Skin epidermis (tissue), 12 donors: Measurements from ENCODE around the gene OSBPL6.
A peak's percentile ranks its signal among the peaks of the same experiment; 100 is the strongest.
"Not testable (repeated sequence)": the region's sequence is repeated elsewhere in the genome, so short reads cannot be mapped to it uniquely, and the experiment has no call there.

Experiments
- H3K27ac ChIP-seq, 21 experiments: fragments of 200-600 bp; sonication (generic) in 11 of 21; one replicate each; pipeline ENCODE4 v1.5.0; 2020; ENCODE audit warnings: mild to moderate bottlenecking in 3 of 21, inconsistent platforms in 2 of 21, moderate library complexity in 2 of 21
- H3K4me3 ChIP-seq, 7 experiments: fragments of 200-600 bp; sonication (generic) in 2 of 7; one replicate each; pipeline ENCODE4 v1.5.0; 2020; ENCODE audit warnings: inconsistent platforms in 2 of 7, mild to moderate bottlenecking in 2 of 7, moderate library complexity in 1 of 7

OSBPL6 gene

DNA sequence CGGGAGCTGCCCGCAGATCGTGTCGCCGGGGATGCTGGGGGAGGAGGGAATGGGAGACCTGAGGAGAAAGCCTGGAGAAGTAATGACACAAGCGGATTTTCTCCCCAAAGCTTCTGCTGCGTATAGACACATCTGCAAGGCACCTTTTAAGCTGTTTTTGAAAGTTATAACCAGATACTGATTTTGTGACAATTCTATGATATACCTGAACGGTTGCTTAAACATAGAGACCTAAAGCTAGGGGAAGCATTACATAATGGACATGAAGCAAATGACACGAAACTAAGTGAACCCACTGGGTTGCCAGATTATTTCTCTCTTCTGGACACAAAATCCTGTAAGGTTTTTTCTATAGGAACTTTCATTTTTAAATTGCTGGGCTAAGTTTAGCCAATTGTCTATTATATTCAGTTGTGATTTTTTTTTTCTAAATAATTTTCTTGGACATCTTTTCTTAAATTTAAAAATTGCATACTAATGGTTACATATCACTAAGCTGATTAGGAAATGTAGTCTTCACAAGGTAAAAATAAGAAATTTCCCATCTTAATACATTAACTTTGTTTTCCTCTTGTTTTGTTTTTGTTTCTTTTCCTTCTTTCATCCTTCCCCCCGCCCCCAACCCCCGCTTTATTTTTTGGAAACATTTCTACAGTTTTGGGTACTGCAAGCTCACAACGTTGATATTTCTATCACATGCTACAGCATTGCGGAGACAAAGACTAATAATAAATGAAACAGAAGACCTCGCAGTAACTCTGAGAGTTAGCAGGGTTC is 1.3 kb downstream of the OSBPL6 start:
- H3K27ac ChIP-seq, result peak overlapping the region in 8 of 21 experiments; percentile 5 to 93 (median 83)

DNA sequence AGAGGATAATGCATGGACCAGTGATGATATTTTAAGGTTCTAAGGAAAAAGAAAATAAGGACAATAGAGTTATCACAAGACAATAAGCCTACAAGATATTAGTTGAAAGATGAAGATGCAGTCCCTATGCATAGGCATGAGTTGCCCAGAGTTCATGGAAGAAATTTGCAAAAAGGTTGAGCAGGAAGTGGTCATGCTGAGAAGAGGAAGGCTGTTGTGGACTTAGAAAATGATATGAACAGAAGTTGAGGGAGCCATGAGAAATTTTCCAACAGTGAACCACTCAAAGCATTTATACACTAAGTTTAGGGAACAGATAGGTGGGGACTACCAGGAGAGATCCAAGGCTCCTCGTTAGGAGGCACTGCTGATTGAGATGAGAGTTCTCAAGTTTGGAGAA is 3.5 kb downstream of the OSBPL6 start:
- Histone ChIP-seq H3K4me3 (no peak overlapping the region), H3K27ac (no peak overlapping the region)

More for the DNA sequence above, 1.3 kb downstream of the OSBPL6 start:
- H3K4me3 ChIP-seq, result peak overlapping the region; percentile 67 to 90 (median 78)

DNA sequence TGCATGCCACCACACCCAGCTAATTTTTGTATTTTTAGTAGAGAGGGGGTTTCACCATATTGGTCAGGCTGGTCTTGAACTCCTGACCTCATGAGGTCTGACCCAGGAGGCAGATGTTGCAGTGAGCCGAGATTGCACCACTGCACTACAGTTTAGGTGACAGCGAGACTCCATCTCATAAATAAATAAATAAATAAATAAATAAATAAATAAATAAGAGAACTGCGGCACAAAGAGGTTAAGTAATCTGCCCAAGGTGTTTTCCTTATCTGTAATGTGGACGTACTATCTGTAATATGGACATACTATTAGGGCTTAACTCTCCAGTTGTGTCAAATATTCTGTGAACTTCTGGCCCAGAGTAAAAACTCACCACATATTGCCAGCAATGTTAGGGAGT is 4.1 kb downstream of the OSBPL6 start:
- H3K27ac ChIP-seq, H3K4me3 ChIP-seq: not testable (repeated sequence)

DNA sequence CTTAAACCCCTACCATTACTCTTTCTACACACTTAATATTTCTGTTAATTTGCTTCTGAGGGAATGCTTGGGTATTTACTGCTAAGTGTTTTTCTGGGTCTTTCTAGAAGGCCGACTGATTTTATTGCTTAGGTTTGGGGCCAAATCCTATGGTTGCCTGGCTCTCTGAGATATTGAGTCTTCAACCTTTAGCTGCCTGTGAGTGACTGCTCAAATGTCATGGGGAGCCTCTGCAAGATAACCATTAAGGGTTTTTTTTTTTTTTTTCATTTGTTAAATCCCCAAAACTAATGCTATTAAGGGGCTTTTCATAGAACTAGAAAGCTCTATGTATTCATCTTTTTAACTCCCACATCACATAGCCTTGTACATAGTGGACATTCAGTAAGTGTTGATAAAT is 5.0 kb downstream of the OSBPL6 start:
- Histone ChIP-seq H3K4me3 (no peak overlapping the region), H3K27ac (no peak overlapping the region)

DNA sequence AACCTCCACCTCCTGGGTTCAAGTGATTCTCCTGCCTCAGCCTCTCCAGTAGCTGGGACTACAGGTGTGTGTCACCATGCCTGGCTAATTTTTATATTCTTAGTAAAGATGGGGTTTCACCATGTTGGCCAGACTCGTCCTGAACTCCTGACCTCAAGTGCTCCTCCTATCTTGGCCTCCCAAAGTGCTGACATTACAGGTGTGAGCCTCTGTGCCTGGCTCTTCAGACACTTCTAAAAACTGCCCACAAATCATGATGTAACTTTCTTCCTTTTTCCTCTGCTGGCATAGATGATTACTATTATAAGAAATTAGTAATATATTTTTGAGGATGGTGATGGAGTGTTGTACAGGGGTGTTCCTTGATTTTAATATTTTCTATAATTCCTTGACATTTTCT is 6.0 kb downstream of the OSBPL6 start:
- H3K4me3 ChIP-seq, result no peak overlapping the region
- H3K27ac ChIP-seq, result no peak overlapping the region

DNA sequence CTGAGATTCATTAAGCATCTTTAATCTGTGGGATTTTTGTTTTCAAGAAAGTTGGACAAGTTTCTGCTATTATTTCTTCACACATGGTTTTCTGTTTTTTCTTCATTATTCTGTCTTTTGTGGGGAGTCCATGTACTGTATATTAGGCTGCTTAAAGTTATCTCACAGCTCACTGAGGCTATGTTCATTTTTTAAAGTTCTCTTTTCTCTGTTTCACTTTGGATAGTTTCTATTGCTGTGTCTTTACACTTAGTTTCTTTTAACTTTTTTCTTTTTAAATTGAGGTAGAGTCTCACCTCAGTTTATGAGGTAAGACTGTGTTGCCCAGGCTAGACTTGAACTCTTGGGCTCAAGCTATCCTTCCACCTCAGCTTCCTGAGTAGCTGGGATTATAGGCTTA is 8.6 kb downstream of the OSBPL6 start:
- H3K4me3 ChIP-seq, result no peak overlapping the region

DNA sequence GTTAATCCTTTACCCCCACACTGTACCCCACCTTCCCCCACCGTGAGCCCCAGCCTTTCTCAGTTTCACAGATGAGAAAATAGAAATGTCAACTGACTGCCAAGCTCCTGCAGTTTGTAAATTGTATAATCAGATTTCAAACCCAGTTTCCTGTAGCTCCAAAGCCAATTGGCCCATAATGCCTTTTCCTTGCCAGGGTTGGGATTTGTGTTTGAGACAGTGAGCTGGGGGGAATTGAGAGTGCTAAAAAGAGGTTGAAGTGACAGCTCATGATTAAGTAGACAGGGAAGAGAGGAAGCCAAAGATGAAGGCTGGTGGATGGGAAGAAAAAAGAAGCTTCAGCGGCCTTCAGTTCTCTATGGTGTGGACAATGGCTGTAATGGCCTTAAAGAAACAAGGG is 10.7 kb downstream of the OSBPL6 start:
- no peak overlapping the region for H3K27ac ChIP-seq
- H3K4me3 ChIP-seq, result no peak overlapping the region

More for the DNA sequence above, 8.6 kb downstream of the OSBPL6 start:
- no peak overlapping the region for H3K27ac ChIP-seq

DNA sequence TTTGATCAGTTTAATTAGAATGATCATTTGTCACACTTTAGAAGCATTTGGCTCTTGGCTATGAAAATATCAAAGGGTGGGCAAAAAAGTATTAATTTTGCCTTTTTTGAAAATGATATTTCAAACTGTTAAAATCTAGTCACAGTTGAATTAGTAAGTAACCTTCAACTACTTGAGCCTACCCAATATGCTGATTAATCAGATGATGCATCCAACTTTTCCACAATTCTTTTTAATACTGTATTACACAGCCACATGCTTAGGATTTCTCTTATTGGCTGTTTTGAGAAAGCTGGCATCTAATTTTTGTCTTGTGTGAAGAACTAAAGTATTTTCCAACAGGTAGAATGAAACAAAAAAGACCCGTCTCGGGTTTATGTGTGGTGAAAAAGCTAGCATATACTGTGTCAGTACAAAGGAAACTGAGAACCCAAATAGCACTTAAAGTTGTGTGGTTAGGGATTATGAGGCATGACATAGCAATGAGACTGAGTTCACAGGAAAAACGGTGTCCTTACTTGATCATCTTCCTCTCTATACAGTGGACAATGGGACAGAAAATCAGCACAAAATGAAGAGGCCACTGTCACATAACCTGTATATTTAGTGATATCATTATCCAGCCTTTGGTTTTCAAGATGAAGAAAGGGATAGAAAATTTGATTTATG is 11.7 kb downstream of the OSBPL6 start:
- Histone ChIP-seq H3K4me3 (no peak overlapping the region), H3K27ac (no peak overlapping the region)

DNA sequence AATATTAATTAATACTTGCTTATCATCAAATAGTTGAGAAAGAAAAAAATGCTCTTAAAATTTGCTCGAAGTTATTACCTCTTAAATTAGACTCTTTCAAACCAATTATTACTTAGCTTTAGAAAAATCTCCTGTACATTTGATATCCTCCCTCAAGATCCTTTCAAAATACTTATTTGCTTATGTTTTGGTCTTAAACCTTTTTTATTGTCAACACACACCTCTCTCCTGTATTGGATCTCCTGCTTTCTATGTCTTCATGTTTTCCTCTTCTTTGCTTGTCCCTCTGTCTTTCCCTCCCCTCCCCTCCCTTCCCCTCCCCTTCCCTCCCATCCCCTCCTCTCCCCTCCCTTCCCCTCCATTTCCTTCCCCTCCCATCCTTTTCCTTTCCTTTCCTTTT is 14.0 kb downstream of the OSBPL6 start:
- Histone ChIP-seq H3K27ac (no peak overlapping the region), H3K4me3 (no peak overlapping the region)

DNA sequence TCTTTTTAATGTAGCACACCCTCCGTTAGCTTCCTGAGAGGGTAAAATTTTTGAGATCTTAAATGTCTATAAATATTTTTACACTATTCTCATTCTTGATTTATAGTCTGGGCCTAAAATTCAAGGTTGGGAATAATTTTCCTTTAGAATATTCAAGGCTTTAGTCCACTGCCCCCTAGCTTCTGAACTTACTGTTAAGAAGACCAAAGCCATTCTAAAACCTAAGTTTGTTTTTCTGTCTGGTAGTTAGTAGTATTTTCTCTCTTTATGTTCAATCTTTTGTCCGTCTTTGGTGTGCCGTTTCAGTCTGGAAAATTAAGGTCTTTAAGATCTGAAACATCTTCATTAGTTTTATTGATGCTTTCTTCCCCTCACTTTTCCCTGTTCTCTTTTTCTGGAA is 14.5 kb downstream of the OSBPL6 start:
- no peak overlapping the region for H3K4me3 ChIP-seq
- H3K27ac ChIP-seq, result no peak overlapping the region

DNA sequence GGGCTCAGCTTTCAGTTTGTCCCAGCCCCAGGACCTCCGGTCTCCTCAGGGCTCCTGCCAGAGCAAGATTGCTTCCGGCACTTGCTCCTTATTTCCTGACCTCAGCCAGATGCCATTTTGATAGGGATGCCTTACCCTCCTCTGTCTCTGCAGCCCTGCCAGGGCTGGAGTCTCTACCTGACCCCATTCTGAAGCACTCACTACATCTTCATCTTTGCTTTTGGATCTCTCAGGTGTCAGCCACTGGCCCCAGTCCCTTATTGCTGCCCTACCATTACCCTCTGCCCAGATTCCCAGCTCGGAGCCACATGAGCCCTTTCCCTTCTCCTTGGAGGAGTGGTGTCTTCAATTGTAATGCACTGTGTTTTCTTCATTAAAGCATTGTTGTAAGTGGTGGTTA is 17.1 kb downstream of the OSBPL6 start:
- Histone ChIP-seq H3K4me3 (no peak overlapping the region), H3K27ac (no peak overlapping the region)

DNA sequence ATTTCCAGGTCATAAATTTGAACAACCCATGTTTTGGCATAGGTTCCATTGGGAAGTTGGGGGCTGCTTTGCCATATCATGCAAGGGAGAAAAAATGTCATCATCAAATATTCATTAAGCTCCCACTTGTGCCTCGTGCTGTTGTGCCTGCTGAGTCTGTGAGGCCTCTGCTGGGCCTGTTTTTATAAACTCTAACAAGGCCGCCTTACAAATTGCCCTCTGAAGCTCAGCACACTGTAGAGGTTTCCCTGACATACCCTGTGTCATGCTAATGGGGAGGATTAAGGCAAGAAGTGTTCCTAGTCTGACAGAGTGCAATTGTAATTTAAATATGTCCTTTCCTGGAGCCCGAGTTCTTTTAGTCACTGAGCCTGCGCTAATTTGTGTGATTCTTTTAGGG is 17.6 kb downstream of the OSBPL6 start:
- Histone ChIP-seq H3K27ac (no peak overlapping the region), H3K4me3 (no peak overlapping the region)

DNA sequence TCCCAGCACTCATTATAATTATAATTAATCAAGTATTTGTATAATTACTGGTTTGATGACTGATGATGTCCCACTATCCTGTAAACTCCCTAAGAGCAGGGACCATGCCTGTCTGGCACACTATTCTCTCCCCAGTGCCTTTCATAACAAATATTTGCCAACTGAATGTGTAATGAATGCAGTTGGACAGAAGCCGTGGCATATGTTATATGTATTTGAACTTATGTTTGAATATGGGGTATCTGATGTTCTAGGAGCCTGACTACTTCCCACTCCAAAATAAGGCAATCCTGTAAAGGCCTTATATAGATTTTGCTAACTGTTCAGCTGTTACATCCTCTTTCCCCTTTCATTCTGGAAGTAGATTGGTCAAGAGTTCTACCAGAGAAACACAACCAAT is 19.7 kb downstream of the OSBPL6 start:
- Histone ChIP-seq H3K27ac (no peak overlapping the region), H3K4me3 (no peak overlapping the region)

DNA sequence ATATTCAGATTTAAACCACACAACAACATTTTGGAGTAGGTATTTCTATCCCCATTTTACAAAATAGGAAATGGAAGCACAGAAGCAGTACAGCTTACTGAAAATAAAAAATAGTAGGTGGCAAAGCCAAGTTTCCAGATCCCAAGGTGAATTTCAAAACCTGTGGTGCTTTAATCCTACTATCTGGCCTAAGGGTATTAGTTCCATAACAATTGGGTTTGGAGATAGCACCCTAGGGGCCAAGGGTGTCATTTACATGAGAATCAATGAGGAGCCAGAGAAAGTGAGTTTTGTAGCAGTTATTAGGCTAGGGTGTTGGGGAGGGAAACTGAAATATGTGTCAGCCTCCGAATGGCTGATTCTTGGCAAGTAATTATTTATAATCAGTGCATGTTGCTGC is 24.9 kb downstream of the OSBPL6 start:
- H3K27ac ChIP-seq, result no peak overlapping the region

DNA sequence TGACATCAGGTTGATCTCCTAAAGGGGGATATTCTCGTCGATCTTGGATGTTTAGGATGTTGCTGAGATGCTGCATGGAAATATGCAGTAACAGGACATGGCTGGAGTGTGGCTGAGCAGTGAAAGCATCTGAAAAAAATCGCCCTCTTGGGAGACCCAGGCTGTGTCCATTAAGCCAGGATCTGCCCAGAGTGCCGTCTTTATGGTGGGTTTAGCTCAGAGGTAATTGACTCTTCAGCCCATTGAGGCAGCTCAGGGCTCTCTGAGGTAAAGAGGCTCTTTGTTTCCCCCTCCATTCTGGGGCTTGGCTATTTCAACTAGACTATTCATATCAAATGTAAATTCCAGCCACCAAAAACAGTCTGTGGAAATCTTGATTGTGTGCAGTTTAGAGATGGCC is 26.5 kb downstream of the OSBPL6 start:
- no peak overlapping the region for H3K4me3 ChIP-seq
- no peak overlapping the region for H3K27ac ChIP-seq

More for the DNA sequence above, 24.9 kb downstream of the OSBPL6 start:
- H3K4me3 ChIP-seq, result no peak overlapping the region

DNA sequence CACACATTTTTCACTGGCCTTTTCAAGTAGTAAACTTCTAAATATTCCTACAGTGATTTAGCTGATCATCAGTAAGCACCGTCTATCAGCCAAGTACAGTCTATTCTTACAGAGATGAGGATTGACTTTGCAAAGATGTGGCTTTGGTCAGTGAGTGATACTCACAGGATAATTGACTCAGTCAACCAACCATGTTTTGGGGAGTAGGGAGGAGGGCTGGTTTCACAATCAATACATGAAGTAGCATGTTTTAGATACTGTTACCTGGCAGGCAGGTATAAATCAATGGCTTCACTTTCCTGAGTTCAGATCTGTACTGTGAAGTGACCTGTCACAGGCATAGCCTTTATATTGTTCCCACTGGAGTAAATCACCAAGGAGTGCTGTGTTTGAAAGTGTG is 27.2 kb downstream of the OSBPL6 start:
- no peak overlapping the region for H3K27ac ChIP-seq
- H3K4me3 ChIP-seq, result no peak overlapping the region

DNA sequence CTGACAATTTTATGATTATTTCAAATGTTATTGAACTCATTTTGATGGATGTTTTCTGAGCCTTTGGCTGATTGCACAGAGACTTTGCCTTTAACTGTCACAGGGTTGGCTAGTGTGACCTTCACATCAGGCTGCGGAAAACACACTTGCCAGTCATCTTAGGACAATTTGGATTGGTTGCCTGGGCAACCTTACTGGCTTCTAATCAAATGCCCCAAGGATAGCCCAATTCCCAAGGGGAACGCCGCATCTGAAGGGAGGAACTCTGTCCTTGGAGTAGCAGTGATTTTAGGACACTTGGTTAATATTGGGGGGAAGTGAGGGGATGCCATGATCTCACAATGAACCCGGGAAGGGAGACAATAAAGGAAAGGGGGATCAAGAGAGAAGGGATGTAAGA is 29.5 kb downstream of the OSBPL6 start:
- no peak overlapping the region for H3K4me3 ChIP-seq
- H3K27ac ChIP-seq, result no peak overlapping the region

DNA sequence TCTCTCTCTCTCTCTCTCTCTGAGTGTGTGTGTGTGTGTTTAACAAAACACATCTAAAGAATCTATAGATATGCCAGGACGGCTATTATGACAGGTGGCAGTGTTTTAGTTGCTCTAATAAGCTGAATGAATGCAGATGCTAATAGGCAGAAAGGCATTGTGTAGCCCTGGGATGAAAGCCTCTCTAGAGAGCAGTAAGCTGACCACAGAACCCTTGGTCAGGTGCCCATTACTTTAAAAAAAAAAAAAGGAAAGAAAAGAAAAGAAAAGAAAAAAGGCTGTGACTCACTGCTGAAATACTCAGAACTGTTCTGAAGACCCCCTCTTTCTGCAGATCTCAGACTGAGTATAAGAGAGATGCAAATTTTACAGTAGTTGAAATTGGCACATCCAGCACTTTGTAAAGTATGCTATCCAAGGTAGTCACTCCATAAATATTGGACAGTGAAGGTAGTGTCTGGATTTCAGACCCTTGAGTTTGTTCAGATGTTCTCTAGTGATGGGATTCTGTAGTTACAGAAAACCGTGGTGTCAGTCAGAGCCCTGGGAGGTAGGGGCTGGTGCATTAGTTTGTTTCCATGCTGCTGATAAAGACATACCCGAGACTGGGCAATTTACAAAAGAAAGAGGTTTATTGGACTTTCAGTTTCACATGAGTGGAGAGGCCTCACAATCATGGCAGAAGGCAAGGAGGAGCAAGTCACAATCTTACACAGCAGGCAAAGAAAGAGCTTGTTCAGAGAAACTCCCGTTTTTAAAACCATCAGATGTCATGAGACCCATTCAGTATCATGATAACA is 30.9 kb downstream of the OSBPL6 start:
- no peak overlapping the region for H3K27ac ChIP-seq
- H3K4me3 ChIP-seq, result no peak overlapping the region

DNA sequence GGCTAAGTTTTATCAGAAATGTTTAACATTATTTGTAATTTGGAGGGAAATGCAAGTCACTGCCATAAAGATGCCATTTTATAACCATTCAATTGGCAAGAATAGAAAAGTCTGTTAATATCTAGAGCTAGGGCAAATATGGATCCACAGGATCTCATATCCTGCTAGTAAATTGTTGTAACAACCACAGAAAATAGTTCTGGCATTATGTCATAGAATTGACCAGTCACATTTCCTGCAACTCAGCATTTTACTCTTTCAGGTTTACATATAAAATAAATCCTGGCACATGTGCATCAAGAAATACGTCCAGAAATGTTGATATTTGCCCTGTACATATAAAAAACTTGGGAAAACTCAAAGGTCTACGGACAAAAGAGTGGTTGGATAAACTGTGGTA is 32.9 kb downstream of the OSBPL6 start:
- H3K4me3 ChIP-seq, result no peak overlapping the region
- H3K27ac ChIP-seq, result no peak overlapping the region

DNA sequence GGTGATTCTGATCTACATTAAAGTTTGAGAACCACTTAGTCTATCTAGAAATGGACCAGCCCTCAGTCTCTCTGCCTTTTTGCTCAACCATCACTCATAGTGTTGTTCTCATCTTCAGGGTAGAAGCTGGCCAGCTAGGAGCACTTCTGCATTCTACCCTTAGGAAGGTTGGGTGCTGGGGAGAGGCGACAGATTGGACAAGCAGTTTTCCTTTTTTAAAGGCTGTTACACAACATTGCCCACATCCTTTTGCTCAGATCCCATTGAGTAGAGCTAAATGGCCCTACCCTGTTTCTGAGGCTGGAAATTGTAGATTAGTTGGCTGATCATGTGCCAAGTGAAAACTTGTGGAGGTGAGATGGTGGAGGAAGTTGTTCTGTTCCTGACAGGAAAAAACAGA is 35.6 kb downstream of the OSBPL6 start:
- no peak overlapping the region for H3K27ac ChIP-seq
- H3K4me3 ChIP-seq, result no peak overlapping the region

DNA sequence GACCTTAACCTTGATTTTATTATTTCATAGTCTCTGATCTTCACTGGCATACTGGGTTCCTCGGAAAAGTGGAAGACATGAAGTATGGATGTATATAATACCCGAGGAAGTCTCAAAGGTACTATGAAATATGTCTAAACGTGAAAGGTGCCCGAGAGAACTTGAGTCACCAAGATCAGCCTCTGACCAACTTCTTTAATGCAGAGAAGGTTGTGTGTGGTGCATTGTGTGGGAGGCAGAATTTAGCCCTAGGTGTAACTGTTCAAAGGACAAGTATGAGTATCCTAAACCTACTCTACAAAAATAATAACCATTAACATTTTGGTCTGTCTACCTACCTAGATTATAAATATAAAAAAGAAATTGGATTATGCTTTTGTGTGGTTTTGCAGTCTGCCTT is 36.1 kb downstream of the OSBPL6 start:
- no peak overlapping the region for H3K27ac ChIP-seq
- no peak overlapping the region for H3K4me3 ChIP-seq
